Measurements from ENCODE around the gene DDX25. TPM values are rescaled to one million over a fixed set of nuclear protein-coding genes. Genes with fewer than 3 reads are reported as not detected.

The DDX25 gene
- total and polyA plus RNA-seq, 2 of the 13 experiments (the other 11 are each of a cell fraction or from before 2014, with no cell fraction given): 0.17 to 0.29 TPM

DNA sequence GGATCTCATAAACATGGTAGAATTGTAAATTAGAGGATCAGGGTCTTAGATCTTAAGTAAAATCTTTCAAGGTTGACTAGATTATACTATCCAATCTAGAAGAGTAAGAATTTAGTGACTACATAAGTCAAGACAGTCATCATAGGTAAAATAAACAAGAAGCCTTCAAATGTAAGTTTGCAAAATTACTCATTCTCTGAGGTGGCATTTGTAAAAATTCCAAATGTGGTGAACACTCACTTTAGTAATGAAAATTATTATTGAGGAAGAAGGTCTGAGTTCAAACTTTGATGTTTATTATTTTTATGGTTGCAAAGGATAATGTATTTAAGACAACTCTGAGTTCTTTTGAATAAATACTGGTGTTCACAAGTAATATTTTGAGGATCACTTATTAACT is 12.2 kb upstream of the DDX25 start:
- Histone ChIP-seq H3K79me2 (ENCODE audit: insufficient read depth, low read length) (no peaks in the 10 kb centered on the region), H2AFZ (ENCODE audit: low read length) (no peak overlapping the region), H3K27ac (ENCODE audit: extremely low read length, insufficient read depth, low read length) (no peak overlapping the region), H3K9me3 (ENCODE audit: low read length) (no peaks in the 10 kb centered on the region), H3K4me3 (replicated peaks in 1 of 3; ENCODE audit: insufficient read depth in 1 of 3, low read depth in 2 of 3, low read length in 3 of 3) (no peak overlapping the region), H3K4me1 (ENCODE audit: insufficient read depth, low read length) (peaks cover 23% of the 10 kb centered on the region), H3K36me3 (replicated peaks in 1 of 2; ENCODE audit: control insufficient read depth in 1 of 2, insufficient read depth in 2 of 2, low read length in 2 of 2) (peaks cover 0 to 17% of the 10 kb centered on the region in 2 experiments; a peak in 2 of 5 replicates), H3K4me2 (ENCODE audit: low read depth, low read length) (no peak overlapping the region), H3K27me3 (ENCODE audit: control insufficient read depth in 1 of 2, insufficient read depth in 2 of 2, low read length in 2 of 2) (no peaks in the 10 kb centered on the region), H3K9ac (ENCODE audit: insufficient read depth, low read depth, low read length) (no peak overlapping the region), H4K20me1 (ENCODE audit: insufficient read depth, low read length) (no peaks in the 10 kb centered on the region)
- no peak for DNase-seq (ENCODE audit: low spot score)
- no peak for TF ChIP-seq SMAD9 (CRISPR knock-in tag; IDR thresholded peaks at IDR 0.05)
- TF ChIP-seq, protein P1, sequence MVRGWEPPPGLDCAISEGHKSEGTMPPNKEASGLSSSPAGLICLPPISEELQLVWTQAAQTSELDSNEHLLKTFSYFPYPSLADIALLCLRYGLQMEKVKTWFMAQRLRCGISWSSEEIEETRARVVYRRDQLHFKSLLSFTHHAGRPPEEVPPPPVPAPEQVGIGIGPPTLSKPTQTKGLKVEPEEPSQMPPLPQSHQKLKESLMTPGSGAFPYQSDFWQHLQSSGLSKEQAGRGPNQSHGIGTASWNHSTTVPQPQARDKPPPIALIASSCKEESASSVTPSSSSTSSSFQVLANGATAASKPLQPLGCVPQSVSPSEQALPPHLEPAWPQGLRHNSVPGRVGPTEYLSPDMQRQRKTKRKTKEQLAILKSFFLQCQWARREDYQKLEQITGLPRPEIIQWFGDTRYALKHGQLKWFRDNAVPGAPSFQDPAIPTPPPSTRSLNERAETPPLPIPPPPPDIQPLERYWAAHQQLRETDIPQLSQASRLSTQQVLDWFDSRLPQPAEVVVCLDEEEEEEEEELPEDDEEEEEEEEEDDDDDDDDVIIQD (CRISPR knock-in tag; IDR thresholded peaks at IDR 0.05; ENCODE audit: low read depth): no peak
- no peak for TF ChIP-seq ZNF530 (CRISPR knock-in tag; IDR thresholded peaks at IDR 0.05; ENCODE audit: low read depth)
- CTCF ChIA-PET (ENCODE audit: low intra/inter-chr PET ratio, low total read pairs): no interaction called here
- no TSS peak for BruUV-seq (replicated peaks)
- FAIRE-seq: no peak
- in situ Hi-C loops (cut with HindIII; ENCODE audit: extremely low pct_ligation_motif_present, low pct_unique_long_range_greater_than_20kb) (no loop called here), intact Hi-C loops (cut with micrococcal nuclease; ENCODE audit: unreplicated experiment) (no loop called here)
- POLR2A ChIA-PET: no interaction called here
- no peak for ATAC-seq

DNA sequence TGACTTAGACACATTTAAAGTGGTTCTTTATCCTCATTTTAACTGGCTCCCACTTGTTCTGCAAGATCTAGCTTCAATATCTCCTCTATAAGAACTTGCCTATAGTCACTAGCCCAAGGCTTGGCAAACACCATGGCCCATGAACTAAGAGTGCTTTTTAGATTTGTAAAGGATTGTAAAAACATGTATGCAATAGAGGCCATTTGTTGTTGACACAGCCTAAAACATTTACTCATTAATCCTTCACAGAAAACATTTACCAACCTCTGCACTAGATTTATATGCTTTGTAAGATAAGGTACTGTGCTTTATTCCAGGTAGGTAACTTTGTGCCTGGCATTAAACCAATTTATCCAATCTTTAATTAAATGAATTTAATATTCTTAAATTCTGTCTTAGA is 11.3 kb upstream of the DDX25 start:
- ChIA-PET CTCF (ENCODE audit: low intra/inter-chr PET ratio, low total read pairs) (no interaction called here), POLR2A (interaction anchor here (1.2 kb wide), 1 partner anchor 10 kb away, joined by 3 read pairs; the partner anchor contains the start of gene PUS3)
- Histone ChIP-seq H3K79me2 (ENCODE audit: insufficient read depth, low read length) (no peaks in the 10 kb centered on the region), H2AFZ (ENCODE audit: low read length) (no peak overlapping the region), H3K4me3 (replicated peaks in 1 of 3; ENCODE audit: insufficient read depth in 1 of 3, low read depth in 2 of 3, low read length in 3 of 3) (no peak overlapping the region), H3K4me1 (ENCODE audit: insufficient read depth, low read length) (peaks cover 20% of the 10 kb centered on the region), H3K27me3 (ENCODE audit: control insufficient read depth in 1 of 2, insufficient read depth in 2 of 2, low read length in 2 of 2) (no peaks in the 10 kb centered on the region), H3K9ac (ENCODE audit: insufficient read depth, low read depth, low read length) (no peak overlapping the region), H3K27ac (ENCODE audit: extremely low read length, insufficient read depth, low read length) (no peak overlapping the region), H3K4me2 (ENCODE audit: low read depth, low read length) (no peak overlapping the region), H3K36me3 (replicated peaks in 1 of 2; ENCODE audit: control insufficient read depth in 1 of 2, insufficient read depth in 2 of 2, low read length in 2 of 2) (peaks cover 0 to 17% of the 10 kb centered on the region in 2 experiments; a peak in 2 of 5 replicates), H3K9me3 (ENCODE audit: low read length) (no peaks in the 10 kb centered on the region), H4K20me1 (ENCODE audit: insufficient read depth, low read length) (no peaks in the 10 kb centered on the region)
- DNase-seq (ENCODE audit: low spot score): no peak
- intact Hi-C loops (cut with micrococcal nuclease; ENCODE audit: unreplicated experiment): no loop called here
- no TSS peak for BruUV-seq (replicated peaks)
- FAIRE-seq: no peak
- ATAC-seq: no peak
- in situ Hi-C loops (cut with HindIII; ENCODE audit: extremely low pct_ligation_motif_present, low pct_unique_long_range_greater_than_20kb): no loop called here
- TF ChIP-seq KAT2B (IDR thresholded peaks at IDR 0.05; ENCODE audit: borderline replicate concordance, low read depth, low read length) (no peak), ZNF468 (CRISPR knock-in tag; IDR thresholded peaks at IDR 0.05) (no peak), NR2F6 (IDR thresholded peaks at IDR 0.05) (no peak), NR2F6 (CRISPR knock-in tag; IDR thresholded peaks at IDR 0.05) (no peak), CAMTA2 (CRISPR knock-in tag; IDR thresholded peaks at IDR 0.05; ENCODE audit: borderline replicate concordance) (no peak), ZNF354B (CRISPR knock-in tag; IDR thresholded peaks at IDR 0.05) (no peak), THAP11 (CRISPR knock-in tag; IDR thresholded peaks at IDR 0.05) (no peak)
- TF ChIP-seq, protein P2, sequence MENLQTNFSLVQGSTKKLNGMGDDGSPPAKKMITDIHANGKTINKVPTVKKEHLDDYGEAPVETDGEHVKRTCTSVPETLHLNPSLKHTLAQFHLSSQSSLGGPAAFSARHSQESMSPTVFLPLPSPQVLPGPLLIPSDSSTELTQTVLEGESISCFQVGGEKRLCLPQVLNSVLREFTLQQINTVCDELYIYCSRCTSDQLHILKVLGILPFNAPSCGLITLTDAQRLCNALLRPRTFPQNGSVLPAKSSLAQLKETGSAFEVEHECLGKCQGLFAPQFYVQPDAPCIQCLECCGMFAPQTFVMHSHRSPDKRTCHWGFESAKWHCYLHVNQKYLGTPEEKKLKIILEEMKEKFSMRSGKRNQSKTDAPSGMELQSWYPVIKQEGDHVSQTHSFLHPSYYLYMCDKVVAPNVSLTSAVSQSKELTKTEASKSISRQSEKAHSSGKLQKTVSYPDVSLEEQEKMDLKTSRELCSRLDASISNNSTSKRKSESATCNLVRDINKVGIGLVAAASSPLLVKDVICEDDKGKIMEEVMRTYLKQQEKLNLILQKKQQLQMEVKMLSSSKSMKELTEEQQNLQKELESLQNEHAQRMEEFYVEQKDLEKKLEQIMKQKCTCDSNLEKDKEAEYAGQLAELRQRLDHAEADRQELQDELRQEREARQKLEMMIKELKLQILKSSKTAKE (CRISPR knock-in tag; IDR thresholded peaks at IDR 0.05; ENCODE audit: borderline replicate concordance): no peak
- TF ChIP-seq, protein P3, sequence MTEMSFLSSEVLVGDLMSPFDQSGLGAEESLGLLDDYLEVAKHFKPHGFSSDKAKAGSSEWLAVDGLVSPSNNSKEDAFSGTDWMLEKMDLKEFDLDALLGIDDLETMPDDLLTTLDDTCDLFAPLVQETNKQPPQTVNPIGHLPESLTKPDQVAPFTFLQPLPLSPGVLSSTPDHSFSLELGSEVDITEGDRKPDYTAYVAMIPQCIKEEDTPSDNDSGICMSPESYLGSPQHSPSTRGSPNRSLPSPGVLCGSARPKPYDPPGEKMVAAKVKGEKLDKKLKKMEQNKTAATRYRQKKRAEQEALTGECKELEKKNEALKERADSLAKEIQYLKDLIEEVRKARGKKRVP (CRISPR knock-in tag; IDR thresholded peaks at IDR 0.05): no peak
- TF ChIP-seq, protein P4, sequence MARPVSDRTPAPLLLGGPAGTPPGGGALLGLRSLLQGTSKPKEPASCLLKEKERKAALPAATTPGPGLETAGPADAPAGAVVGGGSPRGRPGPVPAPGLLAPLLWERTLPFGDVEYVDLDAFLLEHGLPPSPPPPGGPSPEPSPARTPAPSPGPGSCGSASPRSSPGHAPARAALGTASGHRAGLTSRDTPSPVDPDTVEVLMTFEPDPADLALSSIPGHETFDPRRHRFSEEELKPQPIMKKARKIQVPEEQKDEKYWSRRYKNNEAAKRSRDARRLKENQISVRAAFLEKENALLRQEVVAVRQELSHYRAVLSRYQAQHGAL (CRISPR knock-in tag; IDR thresholded peaks at IDR 0.05; ENCODE audit: not compliant biosample characterization): no peak
